VCaP (cell line): ENCODE results near the gene MAD2L1BP.

Source experiments
- H3K27ac ChIP-seq: fragments of 450-650 bp; 2 replicates; pipeline ENCODE4 v1.5.1; 2017
- TF ChIP-seq, protein P1 (sequence below): fragments of 450-650 bp; conservative IDR thresholded peaks from 2 replicates; pipeline ENCODE4 v1.5.1; 2017; ENCODE audit warnings: mild to moderate bottlenecking, moderate library complexity

MAD2L1BP gene

DNA sequence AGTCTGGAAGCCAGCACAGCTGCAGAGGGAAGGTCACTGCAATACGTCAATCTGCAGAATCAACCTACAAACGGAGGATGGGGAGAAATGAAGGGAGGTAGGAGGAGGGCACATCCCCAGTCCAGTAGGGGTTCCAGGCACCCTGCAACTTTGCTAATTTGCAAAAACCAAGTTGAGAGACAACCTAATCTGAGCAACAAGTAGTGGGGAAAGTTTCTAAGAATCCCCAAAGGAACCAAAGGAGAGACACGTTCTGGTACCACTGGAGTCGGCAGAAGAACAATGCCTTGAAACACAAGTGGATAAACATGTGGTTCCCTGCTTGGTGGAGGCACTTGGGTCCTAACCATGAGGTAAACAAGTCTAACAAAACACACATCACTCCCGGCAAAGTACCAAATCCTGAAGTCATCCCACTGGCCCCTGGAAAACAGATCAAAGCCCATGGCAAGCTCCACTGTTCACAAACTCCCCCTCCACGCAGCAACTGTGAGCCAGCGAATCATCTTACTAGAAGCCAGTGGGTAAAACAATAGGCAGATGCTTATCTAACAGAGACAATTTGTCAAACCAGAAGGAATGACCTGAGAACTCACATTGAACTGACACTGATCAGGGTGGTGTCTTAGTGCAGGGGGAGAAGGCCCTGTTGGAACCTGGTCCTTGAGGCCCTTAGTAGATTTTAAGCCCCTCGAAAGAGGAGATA is 47.2 kb downstream of the MAD2L1BP start:
- TF ChIP-seq, protein P1, sequence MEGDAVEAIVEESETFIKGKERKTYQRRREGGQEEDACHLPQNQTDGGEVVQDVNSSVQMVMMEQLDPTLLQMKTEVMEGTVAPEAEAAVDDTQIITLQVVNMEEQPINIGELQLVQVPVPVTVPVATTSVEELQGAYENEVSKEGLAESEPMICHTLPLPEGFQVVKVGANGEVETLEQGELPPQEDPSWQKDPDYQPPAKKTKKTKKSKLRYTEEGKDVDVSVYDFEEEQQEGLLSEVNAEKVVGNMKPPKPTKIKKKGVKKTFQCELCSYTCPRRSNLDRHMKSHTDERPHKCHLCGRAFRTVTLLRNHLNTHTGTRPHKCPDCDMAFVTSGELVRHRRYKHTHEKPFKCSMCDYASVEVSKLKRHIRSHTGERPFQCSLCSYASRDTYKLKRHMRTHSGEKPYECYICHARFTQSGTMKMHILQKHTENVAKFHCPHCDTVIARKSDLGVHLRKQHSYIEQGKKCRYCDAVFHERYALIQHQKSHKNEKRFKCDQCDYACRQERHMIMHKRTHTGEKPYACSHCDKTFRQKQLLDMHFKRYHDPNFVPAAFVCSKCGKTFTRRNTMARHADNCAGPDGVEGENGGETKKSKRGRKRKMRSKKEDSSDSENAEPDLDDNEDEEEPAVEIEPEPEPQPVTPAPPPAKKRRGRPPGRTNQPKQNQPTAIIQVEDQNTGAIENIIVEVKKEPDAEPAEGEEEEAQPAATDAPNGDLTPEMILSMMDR: no peak

DNA sequence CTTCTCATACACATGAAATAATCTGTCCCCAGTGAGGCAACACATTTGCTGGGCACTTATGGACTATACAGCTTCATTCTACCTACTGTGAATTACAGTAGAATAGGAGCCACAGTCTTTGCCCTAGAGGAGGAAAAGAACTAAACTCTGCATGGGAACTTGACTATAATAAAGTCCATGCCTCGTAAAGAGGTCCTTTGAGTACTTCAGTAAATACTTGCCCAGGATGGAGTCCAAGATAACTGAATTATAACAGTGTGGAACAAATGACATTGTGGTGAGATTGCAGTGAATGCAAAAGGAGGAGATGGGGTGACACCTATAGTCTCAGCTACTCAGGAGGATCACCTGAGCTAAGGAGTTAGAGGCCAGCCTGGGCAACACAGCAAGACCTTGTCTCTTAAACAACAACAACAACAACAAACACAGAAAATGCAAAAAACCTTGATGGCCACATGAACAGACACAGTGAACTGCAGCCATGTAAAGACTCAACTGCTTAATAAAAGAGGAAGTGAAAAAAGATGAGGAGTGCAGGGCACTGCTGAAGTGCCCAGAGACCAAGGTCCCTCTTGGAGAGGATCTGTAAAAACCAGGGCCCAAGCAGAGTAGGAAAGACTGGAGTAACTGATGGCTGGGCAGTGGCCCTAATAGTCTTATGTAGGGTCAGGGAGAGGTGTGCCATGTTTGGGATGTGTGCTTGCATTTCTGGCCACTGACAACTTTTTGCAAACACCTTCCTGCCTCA is 48.2 kb downstream of the MAD2L1BP start:
- peak overlapping the region; percentile 56 for H3K27ac ChIP-seq
- TF ChIP-seq, protein P1: no peak

More for the DNA sequence above, 47.2 kb downstream of the MAD2L1BP start:
- peak overlapping the region; percentile 56 for H3K27ac ChIP-seq

DNA sequence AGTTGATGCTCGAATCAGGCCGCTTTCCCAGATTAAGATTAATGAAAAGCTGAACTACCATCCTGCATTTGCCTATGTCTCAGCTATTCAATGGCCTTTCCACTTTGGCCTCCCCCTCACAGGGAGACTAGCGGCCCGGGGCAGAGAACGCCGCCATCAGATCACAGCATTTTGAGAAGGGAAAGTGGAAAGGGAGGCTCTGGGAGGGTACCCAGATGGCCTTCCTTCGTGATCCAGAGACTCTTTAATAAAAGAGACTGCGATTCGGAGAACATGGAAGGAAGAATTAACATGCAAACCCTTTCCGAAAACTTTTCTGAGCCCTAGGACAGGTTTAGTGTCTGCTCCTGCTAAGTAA is 51.4 kb downstream of the MAD2L1BP start:
- peak overlapping the region; percentile 80 for H3K27ac ChIP-seq
- TF ChIP-seq, protein P1: no peak

DNA sequence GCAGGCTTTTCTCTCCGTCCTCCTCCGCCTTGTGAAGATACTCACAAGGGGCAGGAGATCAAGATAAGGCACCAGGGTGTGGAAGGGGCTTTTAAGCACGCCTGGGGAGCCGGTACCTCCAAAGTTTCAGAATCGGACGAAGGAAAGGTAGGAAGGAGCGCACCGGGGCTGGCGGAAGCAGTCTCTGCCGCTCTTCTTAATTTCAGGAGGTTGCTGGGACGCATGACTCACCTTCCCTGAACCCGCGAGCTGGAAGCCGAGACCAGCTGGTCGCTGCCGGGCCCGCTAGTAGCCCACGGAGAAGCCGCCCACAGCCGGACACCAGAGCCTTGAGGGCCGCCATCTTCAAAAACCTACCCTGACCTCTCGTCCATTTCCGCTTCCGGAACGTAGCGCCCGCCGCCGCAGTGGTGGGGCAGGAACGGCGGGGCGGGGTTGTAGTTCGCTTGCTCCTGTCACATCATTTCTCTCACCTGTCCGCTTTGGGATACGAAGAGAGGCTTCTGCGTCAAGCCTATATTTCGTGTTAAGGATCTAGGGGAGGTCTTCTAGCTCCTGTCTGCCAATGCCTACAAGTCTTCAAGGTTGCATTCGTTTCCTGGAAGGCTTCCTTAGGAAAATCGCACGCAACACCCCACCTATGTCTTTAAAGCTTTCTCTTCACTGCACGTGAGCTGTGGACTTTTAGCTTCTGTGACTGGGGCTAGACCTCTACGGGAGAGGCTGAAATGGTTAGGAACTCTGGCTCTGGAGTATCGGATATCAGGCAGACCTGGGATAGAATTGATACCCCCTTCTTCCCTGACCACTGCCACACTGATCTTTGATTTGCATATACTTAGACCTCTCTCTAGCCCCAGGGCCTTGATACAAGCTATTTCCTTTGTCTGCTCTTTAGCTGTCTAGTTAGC is 52.1 kb downstream of the MAD2L1BP start, which contains the start of gene MRPS18A:
Gene MRPS18A, minus strand, starts transcription at position 355 of the 911 bp plus-strand sequence. Its CDS starts 12 bp downstream, at position 343.
- peak within 1 kb of the TSS; percentile 80 for H3K27ac ChIP-seq
- TF ChIP-seq, protein P1: no peak

DNA sequence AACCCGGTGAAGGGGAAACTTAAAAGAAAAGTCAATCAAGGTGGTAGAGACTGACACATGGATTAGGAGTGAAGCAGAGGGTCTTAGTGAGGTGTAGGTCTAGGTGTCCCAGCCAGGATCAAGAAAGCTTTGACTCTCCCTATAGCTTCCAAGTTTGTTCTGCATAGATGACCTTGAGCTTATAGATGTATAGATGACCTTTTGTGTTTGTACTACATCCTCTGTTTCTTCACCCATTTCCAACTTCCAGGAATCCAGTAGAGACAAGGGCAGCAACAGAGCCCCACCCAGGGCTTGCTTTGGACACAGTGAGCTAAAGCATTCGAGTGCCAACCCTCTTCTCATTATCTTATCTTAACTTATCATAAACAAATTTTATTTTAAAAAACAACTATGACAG is 53.8 kb downstream of the MAD2L1BP start:
- no peak overlapping the region for H3K27ac ChIP-seq
- TF ChIP-seq, protein P1: no peak
